H1 (cell line): ENCODE results near the gene NOP9. TPM values are rescaled to one million over a fixed set of nuclear protein-coding genes. Genes with fewer than 3 reads are reported as not detected.

ENCODE experiments used
- SIRT6 ChIP-seq: IDR thresholded peaks from one replicate; pipeline ENCODE4 v1.7.1; 2012; ENCODE audit warnings: low read length, inconsistent platforms
- SP2 ChIP-seq: IDR thresholded peaks from 2 replicates; pipeline ENCODE4 v1.6.1; 2012; ENCODE audit warnings: mild to moderate bottlenecking, low read length, inconsistent platforms
- YY1 ChIP-seq: IDR thresholded peaks from 2 replicates; pipeline ENCODE4 v1.6.1; 2011; ENCODE audit warnings: low read depth, mild to moderate bottlenecking, low read length
- polyA plus RNA-seq, 7 experiments: library from polyadenylated mRNA; depleted of rRNA in 3 of 7; stranded (reverse) in 5 of 7; unstranded in 2 of 7; fragments of >200 nt in 5 of 7; fragments of 200-250 nt in 2 of 7; gene quantifications; 1 replicate in 5 of 7; 2 replicates in 1 of 7; 4 replicates in 1 of 7; pipeline versions ENCODE4 v1.2.1 to v1.2.3, GENCODE V29; 2011 to 2013; ENCODE audit warnings: missing spikeins in 2 of 7, mixed read lengths in 2 of 7
- total RNA-seq: library from RNA; stranded (reverse); fragmentation: NEBNext Ultra II Directional; extraction: Animal tissue kit (Norgen Biotek cat#: 25700); gene quantifications from 2 replicates; pipeline ENCODE4 v1.2.1, GENCODE V29; 2021

The NOP9 gene
- total and polyA plus RNA-seq, 2 of the 8 experiments (the other 6 are each of a cell fraction or from before 2014, with no cell fraction given): 17.8 to 34.8 TPM

DNA sequence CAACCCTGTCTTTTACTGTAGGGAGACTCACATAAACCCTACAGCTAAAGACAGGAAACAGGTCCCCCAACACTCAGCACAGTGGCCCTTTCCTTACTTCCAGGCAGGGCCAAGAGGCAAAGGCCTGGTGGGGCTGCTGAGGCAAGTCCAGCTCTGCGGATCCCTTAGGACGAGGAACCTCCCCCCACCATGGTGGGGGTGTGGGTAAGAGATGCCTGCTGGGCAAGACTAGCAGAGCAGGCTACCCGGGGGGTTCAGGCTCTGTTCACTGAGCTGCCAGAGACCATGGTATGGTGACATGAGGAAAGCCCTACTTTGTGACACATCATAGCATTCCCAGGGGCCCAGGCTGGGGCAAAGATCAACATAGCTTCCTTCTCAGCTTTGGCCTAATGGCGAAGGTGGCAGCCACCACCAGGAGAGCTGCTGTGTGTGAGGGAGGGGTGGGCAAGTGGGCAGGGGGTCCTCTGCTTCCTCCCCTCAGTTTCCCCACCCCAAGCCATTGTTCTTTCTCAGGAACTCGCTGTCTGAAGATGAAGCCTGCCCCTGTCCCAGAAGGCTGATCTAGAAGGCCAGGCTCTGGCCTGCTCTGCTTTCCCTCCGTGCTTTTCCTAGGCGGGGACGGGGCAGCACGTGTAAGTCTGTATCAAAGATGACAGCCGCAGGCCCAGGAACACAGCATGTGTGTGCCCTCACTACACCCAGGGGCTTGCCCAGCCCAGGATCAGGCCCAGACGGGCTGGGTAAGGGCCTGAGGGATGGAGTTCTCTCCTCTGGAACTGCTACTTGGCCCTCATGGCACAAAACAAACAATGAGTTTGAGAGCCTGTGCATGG is 47.1 kb upstream of the NOP9 start (continued):
- no peak for TF ChIP-seq SIRT6
- no peak for TF ChIP-seq SP2
- TF ChIP-seq YY1: no peak
